GM19463 (cell line): ENCODE results near the gene PPP1R9A.

ENCODE experiments used
- ATAC-seq: cut with Tn5 transposase; IDR thresholded peaks from one replicate; pipeline ENCODE4 v1.9.1; 2021; ENCODE audit warnings: mild to moderate bottlenecking, moderate library complexity; ENCODE audit not compliant: unreplicated experiment

PPP1R9A gene

GRCh38 chr7:95190515-95190914, 283.1 kb downstream of the PPP1R9A start:
- ATAC-seq, result no peak

- ATAC-seq, result no peak
Observed at GRCh38 chr7:95191795-95192194, 284.4 kb downstream of the PPP1R9A start.

GRCh38 chr7:95198863-95199262, 291.5 kb downstream of the PPP1R9A start:
- no peak for ATAC-seq

- ATAC-seq, result no peak
Observed at GRCh38 chr7:95199779-95200558, 292.6 kb downstream of the PPP1R9A start.

GRCh38 chr7:95200741-95201140, 293.3 kb downstream of the PPP1R9A start:
- ATAC-seq, result no peak

- ATAC-seq, result no peak
Observed at GRCh38 chr7:95201727-95202126, 294.3 kb downstream of the PPP1R9A start.

GRCh38 chr7:95204618-95205017, 297.2 kb downstream of the PPP1R9A start:
- no peak for ATAC-seq

- ATAC-seq, result no peak
Observed at GRCh38 chr7:95205665-95206225, 298.4 kb downstream of the PPP1R9A start.

GRCh38 chr7:95209276-95209675, 301.9 kb downstream of the PPP1R9A start:
- no peak for ATAC-seq

GRCh38 chr7:95209788-95210187, 302.4 kb downstream of the PPP1R9A start:
- ATAC-seq, result no peak

- ATAC-seq, result no peak
Observed at GRCh38 chr7:95213148-95213547, 305.8 kb downstream of the PPP1R9A start.

GRCh38 chr7:95213809-95214492, 306.6 kb downstream of the PPP1R9A start:
- ATAC-seq, result no peak

- no peak for ATAC-seq
Observed at GRCh38 chr7:95219721-95220120, 312.3 kb downstream of the PPP1R9A start.

- ATAC-seq, result no peak
Observed at GRCh38 chr7:95220328-95220727, 312.9 kb downstream of the PPP1R9A start.

- no peak for ATAC-seq
Observed at GRCh38 chr7:95225301-95225700, 317.9 kb downstream of the PPP1R9A start.

GRCh38 chr7:95229301-95229700, 321.9 kb downstream of the PPP1R9A start:
- no peak for ATAC-seq

GRCh38 chr7:95238252-95238943, 331.0 kb downstream of the PPP1R9A start:
- no peak for ATAC-seq

GRCh38 chr7:95240921-95241320, 333.5 kb downstream of the PPP1R9A start:
- no peak for ATAC-seq

GRCh38 chr7:95242266-95242665, 334.9 kb downstream of the PPP1R9A start:
- ATAC-seq, result no peak

- no peak for ATAC-seq
Observed at GRCh38 chr7:95244616-95245015, 337.2 kb downstream of the PPP1R9A start.

GRCh38 chr7:95245828-95246500, 338.6 kb downstream of the PPP1R9A start:
- no peak for ATAC-seq
